Germinal center (tissue), 1 donor: Measurements from ENCODE around the gene CPT1B.

Experiments
- DNase-seq: peaks from one replicate; pipeline ENCODE4 v3.0.0; 2012; ENCODE audit warnings: mixed read lengths, low spot score

Gene CPT1B

GRCh38 chr22:50585781-50586180, 7.6 kb upstream of the CPT1B start:
- DNase-seq: no peak

- DNase-seq: no peak
Measured at GRCh38 chr22:50585238-50585637, 7.0 kb upstream of the CPT1B start.

DNA sequence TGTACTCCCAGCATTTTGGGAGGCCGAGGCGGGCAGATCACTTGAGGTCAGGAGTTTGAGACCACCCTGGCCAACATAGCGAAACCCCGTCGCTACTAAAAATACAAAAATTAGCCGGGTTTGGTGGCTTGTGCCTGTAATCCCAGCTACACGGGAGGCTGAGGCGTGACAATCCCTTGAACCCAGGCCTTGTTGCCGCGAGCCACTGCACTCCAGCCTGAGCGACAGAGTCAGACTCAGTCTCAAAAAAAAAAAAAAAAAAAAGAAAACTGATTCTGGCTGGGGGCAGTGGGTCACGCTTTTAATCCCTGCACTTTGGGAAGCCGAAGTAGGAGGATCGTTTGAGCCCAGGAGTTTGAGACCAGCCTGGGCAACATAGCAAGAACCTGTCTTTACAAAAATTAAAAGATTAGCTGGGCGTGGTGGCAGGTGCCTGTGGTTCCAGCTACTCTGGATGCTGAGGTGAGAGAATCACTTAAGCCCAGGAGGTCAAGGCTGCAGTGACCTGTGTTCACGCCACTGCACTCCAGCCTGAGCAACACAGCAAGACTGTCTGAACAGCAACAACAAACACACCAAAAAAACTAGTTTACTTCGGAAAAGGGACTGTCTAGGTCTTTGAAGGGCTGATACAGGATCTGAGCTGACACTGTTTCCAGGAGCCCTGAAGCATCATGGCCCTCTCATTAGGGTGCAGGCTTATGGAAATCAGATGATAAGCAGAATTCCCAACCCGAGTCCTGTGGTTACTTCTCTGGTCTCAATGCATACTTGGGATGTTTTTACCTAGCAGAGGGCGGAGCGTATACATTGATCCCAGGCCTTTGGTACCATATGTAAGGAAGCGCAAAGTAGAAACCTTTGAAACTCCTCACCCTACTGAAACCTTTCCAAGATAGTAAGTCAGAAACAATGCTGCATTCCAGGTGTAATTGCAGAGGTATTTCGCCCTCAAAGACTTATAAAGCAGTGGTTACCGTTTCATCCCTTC, 6.2 kb upstream of the CPT1B start:
- no peak for DNase-seq

- no peak for DNase-seq
Measured at GRCh38 chr22:50583294-50583861, 5.2 kb upstream of the CPT1B start.

- DNase-seq: peak; percentile 99
Measured at GRCh38 chr22:50582493-50583293, 4.5 kb upstream of the CPT1B start, which contains the start of gene CHKB. CHKB (minus strand) TSS chr22:50582849; CDS start chr22:50582781, 68 bp downstream.

- DNase-seq: no peak
Measured at GRCh38 chr22:50581950-50582492, 3.8 kb upstream of the CPT1B start.

- no peak for DNase-seq
Measured at GRCh38 chr22:50581031-50581949, 3.1 kb upstream of the CPT1B start.

DNA sequence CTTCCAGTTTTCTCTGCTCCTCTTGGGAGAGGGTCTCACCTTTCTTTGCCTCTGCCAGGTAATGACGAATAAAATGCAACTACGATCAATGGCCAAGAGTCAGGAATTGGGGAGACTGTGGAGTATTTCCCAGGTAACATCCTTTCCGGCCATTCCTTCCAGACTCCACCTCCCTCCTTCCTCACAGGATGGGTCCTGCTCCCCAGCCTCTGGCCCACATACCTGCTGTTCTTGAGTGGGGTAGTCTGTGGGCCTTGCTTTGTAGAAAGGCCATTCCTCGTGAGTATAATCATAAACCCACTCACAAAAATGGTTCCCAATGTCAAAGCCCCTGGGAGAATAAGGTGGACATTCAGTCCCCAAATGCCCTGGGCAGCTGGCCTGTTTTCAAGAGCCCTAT, 1.5 kb upstream of the CPT1B start:
- no peak for DNase-seq

DNA sequence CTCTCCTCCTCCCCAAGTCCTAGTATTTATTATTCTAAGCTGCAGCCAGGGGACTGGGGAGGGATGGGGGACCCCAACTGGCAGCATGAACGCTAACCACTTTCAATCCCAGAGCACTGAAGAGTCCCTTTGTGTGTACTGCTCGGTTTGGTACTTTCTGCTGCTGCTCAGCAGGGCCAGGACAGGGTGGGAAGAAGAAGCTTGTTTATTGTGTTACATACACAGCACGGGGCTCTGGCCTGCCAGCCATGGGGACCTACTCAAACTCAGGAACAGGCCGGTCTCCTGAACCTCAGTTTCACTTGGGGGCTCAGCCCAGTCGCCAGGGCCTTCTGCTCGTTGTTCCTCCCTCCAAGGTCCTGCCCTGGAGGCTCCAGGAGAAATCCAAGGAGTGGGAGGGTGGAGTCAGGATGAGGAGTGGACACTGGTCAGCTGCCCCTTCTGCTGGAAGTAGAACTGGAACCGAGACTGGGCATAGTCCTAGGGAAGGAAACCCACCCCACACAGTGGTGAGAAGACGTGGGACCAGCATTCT, 616 bp upstream of the CPT1B start:
- no peak for DNase-seq

DNA sequence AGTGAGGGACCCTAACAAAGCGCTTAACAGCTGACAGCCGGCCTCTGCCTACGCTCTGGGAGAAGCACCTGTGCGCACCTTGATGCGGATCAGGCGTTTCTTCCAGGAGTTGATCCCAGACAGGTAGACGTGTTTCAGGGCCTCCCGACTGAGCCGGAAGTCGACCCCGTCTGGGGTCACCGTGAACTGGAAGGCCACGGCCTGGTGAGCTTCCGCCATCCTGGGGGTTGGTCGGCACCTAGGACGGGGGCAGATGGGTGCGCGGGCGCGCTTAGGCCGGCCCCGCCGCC, 585 bp downstream of the CPT1B start:
- DNase-seq: no peak

DNA sequence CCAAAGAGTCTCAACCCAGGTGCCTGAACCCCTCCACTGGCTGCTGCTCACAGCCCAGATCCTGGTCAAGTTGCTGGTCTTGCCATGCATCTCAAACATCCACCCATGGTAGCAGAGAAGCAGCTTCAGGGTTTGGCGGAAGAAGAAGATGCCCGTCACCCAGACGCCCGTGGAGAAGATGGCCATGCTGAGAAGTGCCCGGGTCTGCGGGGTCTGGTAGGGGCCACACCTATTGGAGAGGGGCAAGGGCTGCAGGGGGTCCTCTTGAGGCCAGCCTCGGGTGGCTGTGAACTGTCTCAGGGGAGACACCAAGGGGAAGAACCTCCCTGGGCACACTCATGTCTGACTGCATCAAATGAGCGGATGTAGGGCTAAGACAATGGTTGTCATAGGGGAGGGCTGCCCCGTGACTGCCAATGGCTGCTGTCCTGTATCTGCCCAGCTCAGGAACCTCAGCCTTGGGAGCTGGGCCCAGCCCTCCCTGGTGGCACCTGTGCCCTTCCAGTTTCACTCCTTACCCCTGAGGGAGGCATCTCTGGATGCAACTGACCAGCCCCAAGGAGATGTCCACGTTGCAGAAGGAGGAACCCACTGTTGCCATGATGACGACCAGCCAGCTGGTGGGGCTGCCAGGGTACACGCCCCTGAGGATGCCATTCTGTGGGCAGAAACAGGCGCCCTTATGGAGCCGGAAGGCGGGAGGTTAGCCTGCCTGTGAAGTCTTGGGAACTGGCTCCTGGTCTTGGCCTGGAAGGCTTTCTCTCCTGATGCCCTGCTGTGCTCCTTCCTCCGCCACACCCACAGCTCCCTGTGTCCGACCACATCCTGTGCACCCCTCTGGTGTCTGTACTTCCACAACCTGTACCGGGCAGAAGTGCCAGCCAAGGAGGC, 1.2 kb downstream of the CPT1B start:
- no peak for DNase-seq

GRCh38 chr22:50576070-50576469, 2.2 kb downstream of the CPT1B start:
- DNase-seq: no peak

GRCh38 chr22:50575426-50575941, 2.7 kb downstream of the CPT1B start:
- no peak for DNase-seq

DNA sequence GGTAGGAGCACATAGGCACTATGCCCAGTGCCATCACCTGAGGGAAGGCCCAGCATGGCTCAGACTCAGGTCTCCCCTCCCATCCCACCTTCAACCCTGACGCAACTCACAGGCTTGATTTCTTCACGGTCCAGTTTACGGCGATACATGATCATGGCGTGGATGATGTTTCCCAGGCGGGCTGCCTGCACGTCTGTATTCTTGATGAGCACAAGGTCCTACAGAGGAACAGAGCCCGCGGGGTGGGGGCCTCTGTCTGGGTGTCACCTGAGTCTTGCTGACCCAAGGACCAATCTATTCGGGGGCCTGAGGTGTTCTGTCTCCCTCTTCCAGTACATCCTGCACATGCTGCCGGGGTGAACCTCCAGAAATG, 3.9 kb downstream of the CPT1B start:
- no peak for DNase-seq

DNA sequence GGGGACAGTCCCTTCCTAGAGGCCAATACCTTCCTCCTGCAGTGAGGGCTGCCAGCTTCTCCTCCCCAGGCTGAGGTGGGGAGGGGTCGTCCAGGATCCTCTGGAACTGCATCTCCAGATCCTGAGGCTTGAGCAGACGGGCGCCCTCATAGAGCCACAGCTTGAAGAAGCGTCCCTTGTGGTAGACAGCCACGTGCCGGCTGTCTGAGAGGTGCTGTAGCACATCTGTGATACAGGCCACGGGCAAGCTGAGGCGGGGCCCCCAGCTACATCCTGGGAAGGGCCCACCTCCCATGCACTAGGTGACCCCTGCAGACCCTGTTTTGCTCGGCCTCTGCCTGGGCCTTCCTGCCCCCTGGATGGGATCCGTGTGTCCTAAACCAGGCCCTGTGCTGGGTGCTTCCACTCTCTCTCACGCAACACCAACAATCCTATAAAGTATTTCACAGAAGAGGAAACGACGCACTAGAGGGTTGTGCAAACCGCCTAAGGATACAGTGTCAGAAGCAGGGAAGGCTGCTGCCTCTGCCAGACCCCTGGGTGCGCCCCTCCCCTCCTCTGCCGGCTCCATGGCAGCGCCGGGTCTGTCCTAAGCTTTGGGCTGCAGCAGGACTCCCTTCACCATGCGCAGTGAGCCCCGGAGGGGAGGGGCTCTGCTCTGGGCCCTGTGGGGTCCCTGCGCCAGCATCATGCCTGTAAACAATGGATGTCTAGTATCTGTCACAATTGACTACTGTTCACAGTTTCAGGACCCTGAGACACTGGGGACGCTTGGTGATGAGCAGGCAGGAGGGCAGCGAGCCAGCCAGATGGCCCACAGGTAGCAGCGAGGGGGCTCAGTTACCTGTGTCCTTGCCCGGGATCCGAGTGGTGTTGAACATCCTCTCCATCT, 4.5 kb downstream of the CPT1B start:
- no peak for DNase-seq

DNA sequence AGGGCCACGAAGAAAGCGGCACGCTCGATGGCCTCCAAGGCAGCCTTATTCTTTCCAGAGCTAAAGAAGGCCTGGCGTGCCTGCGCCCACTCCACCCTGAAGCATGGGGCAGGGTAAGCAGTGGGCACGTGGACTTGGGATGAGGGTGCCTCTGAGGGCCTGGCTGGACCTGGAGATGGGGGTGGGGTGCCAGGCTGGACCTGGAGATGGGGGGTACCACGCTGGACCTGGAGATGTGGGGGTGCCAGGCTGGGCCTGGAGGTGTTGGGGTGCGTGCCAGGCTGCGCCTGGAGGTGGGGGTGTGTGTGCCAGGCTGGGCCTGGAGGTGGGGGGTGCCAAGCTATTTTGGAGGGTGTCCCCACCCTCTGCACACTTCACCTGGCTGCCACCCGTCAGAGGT, 5.3 kb downstream of the CPT1B start:
- no peak for DNase-seq

- no peak for DNase-seq
Measured at GRCh38 chr22:50571264-50572175, 6.7 kb downstream of the CPT1B start.

GRCh38 chr22:50570861-50571260, 7.4 kb downstream of the CPT1B start:
- DNase-seq: no peak
